ENCODE results near the gene STOML1.

The STOML1 gene

GRCh38 chr15:73987681-73988444 is 4.2 kb downstream of the STOML1 start:
- no peak overlapping the region for H3K9ac ChIP-seq (ENCODE audit: low read depth in 1 of 2, low read length in 2 of 2)
- H3K36me3 ChIP-seq (ENCODE audit: control insufficient read depth in 1 of 2, insufficient read depth in 2 of 2, low read length in 2 of 2), result peaks cover 0 to 4% of the 10 kb centered on the region in 2 donors
- peak overlapping the region; percentile 30 for H3K27ac ChIP-seq (ENCODE audit: low read depth, low read length)
- peaks cover 66 to 70% of the 10 kb centered on the region in 2 donors for H3K4me1 ChIP-seq (ENCODE audit: control insufficient read depth in 1 of 2, insufficient read depth in 2 of 2, low read length in 2 of 2)
- no peaks in the 10 kb centered on the region for H3K27me3 ChIP-seq (ENCODE audit: control insufficient read depth in 1 of 2, insufficient read depth in 2 of 2, low read length in 2 of 2)
- no peaks in the 10 kb centered on the region for H3K9me3 ChIP-seq (ENCODE audit: control insufficient read depth in 1 of 2, low read length in 2 of 2)
- H3K4me3 ChIP-seq (ENCODE audit: low read depth in 1 of 2, low read length in 2 of 2), result no peak overlapping the region

- peaks cover 66 to 69% of the 10 kb centered on the region in 2 donors for H3K4me1 ChIP-seq (ENCODE audit: control insufficient read depth in 1 of 2, insufficient read depth in 2 of 2, low read length in 2 of 2)
These were observed 4.8 kb downstream of the STOML1 start for GRCh38 chr15:73987250-73987649.

GRCh38 chr15:73986776-73987056 is 5.4 kb downstream of the STOML1 start:
- Histone ChIP-seq H3K9me3 (ENCODE audit: control insufficient read depth in 1 of 2, low read length in 2 of 2) (no peaks in the 10 kb centered on the region), H3K36me3 (ENCODE audit: control insufficient read depth in 1 of 2, insufficient read depth in 2 of 2, low read length in 2 of 2) (peaks cover 0 to 4% of the 10 kb centered on the region in 2 donors), H3K4me3 (ENCODE audit: low read depth in 1 of 2, low read length in 2 of 2) (no peak overlapping the region), H3K9ac (ENCODE audit: low read depth in 1 of 2, low read length in 2 of 2) (no peak overlapping the region), H3K27ac (ENCODE audit: low read depth, low read length) (no peak overlapping the region), H3K27me3 (ENCODE audit: control insufficient read depth in 1 of 2, insufficient read depth in 2 of 2, low read length in 2 of 2) (no peaks in the 10 kb centered on the region), H3K4me1 (ENCODE audit: control insufficient read depth in 1 of 2, insufficient read depth in 2 of 2, low read length in 2 of 2) (peaks cover 71 to 73% of the 10 kb centered on the region in 2 donors)

More at GRCh38 chr15:73987250-73987649, 4.8 kb downstream of the STOML1 start:
- H3K27ac ChIP-seq (ENCODE audit: low read depth, low read length), result no peak overlapping the region
- no peaks in the 10 kb centered on the region for H3K27me3 ChIP-seq (ENCODE audit: control insufficient read depth in 1 of 2, insufficient read depth in 2 of 2, low read length in 2 of 2)
- no peak overlapping the region for H3K4me3 ChIP-seq (ENCODE audit: low read depth in 1 of 2, low read length in 2 of 2)
- H3K9ac ChIP-seq (ENCODE audit: low read depth in 1 of 2, low read length in 2 of 2), result peak overlapping the region in 1 of 2 donors; percentile 1
- no peaks in the 10 kb centered on the region for H3K9me3 ChIP-seq (ENCODE audit: control insufficient read depth in 1 of 2, low read length in 2 of 2)
- H3K36me3 ChIP-seq (ENCODE audit: control insufficient read depth in 1 of 2, insufficient read depth in 2 of 2, low read length in 2 of 2), result peaks cover 0 to 4% of the 10 kb centered on the region in 2 donors

GRCh38 chr15:73986055-73986775 is 5.9 kb downstream of the STOML1 start:
- Histone ChIP-seq H3K36me3 (ENCODE audit: control insufficient read depth in 1 of 2, insufficient read depth in 2 of 2, low read length in 2 of 2) (peaks cover 0 to 4% of the 10 kb centered on the region in 2 donors), H3K9ac (ENCODE audit: low read depth in 1 of 2, low read length in 2 of 2) (no peak overlapping the region), H3K9me3 (ENCODE audit: control insufficient read depth in 1 of 2, low read length in 2 of 2) (no peaks in the 10 kb centered on the region), H3K4me3 (ENCODE audit: low read depth in 1 of 2, low read length in 2 of 2) (no peak overlapping the region), H3K27me3 (ENCODE audit: control insufficient read depth in 1 of 2, insufficient read depth in 2 of 2, low read length in 2 of 2) (no peaks in the 10 kb centered on the region), H3K27ac (ENCODE audit: low read depth, low read length) (no peak overlapping the region), H3K4me1 (ENCODE audit: control insufficient read depth in 1 of 2, insufficient read depth in 2 of 2, low read length in 2 of 2) (peaks cover 68 to 70% of the 10 kb centered on the region in 2 donors)

- Histone ChIP-seq H3K4me3 (ENCODE audit: low read depth in 1 of 2, low read length in 2 of 2) (no peak overlapping the region), H3K36me3 (ENCODE audit: control insufficient read depth in 1 of 2, insufficient read depth in 2 of 2, low read length in 2 of 2) (peaks cover 0 to 4% of the 10 kb centered on the region in 2 donors), H3K27ac (ENCODE audit: low read depth, low read length) (no peak overlapping the region), H3K4me1 (ENCODE audit: control insufficient read depth in 1 of 2, insufficient read depth in 2 of 2, low read length in 2 of 2) (peaks cover 58 to 61% of the 10 kb centered on the region in 2 donors), H3K27me3 (ENCODE audit: control insufficient read depth in 1 of 2, insufficient read depth in 2 of 2, low read length in 2 of 2) (no peaks in the 10 kb centered on the region), H3K9ac (ENCODE audit: low read depth in 1 of 2, low read length in 2 of 2) (no peak overlapping the region), H3K9me3 (ENCODE audit: control insufficient read depth in 1 of 2, low read length in 2 of 2) (no peaks in the 10 kb centered on the region)
These were observed 6.8 kb downstream of the STOML1 start for GRCh38 chr15:73985101-73985873.

GRCh38 chr15:73984208-73984979 is 7.7 kb downstream of the STOML1 start:
- Histone ChIP-seq H3K9ac (ENCODE audit: low read depth in 1 of 2, low read length in 2 of 2) (no peak overlapping the region), H3K36me3 (ENCODE audit: control insufficient read depth in 1 of 2, insufficient read depth in 2 of 2, low read length in 2 of 2) (peaks cover 0 to 4% of the 10 kb centered on the region in 2 donors), H3K4me3 (ENCODE audit: low read depth in 1 of 2, low read length in 2 of 2) (no peak overlapping the region), H3K9me3 (ENCODE audit: control insufficient read depth in 1 of 2, low read length in 2 of 2) (no peaks in the 10 kb centered on the region), H3K27me3 (ENCODE audit: control insufficient read depth in 1 of 2, insufficient read depth in 2 of 2, low read length in 2 of 2) (no peaks in the 10 kb centered on the region), H3K4me1 (ENCODE audit: control insufficient read depth in 1 of 2, insufficient read depth in 2 of 2, low read length in 2 of 2) (peaks cover 50 to 53% of the 10 kb centered on the region in 2 donors), H3K27ac (ENCODE audit: low read depth, low read length) (no peak overlapping the region)

GRCh38 chr15:73983773-73984172 is 8.3 kb downstream of the STOML1 start:
- no peaks in the 10 kb centered on the region for H3K27me3 ChIP-seq (ENCODE audit: control insufficient read depth in 1 of 2, insufficient read depth in 2 of 2, low read length in 2 of 2)
- no peak overlapping the region for H3K4me3 ChIP-seq (ENCODE audit: low read depth in 1 of 2, low read length in 2 of 2)
- H3K9ac ChIP-seq (ENCODE audit: low read depth in 1 of 2, low read length in 2 of 2), result no peak overlapping the region
- H3K36me3 ChIP-seq (ENCODE audit: control insufficient read depth in 1 of 2, insufficient read depth in 2 of 2, low read length in 2 of 2), result peaks cover 0 to 4% of the 10 kb centered on the region in 2 donors
- H3K9me3 ChIP-seq (ENCODE audit: control insufficient read depth in 1 of 2, low read length in 2 of 2), result no peaks in the 10 kb centered on the region
- peaks cover 44 to 47% of the 10 kb centered on the region in 2 donors for H3K4me1 ChIP-seq (ENCODE audit: control insufficient read depth in 1 of 2, insufficient read depth in 2 of 2, low read length in 2 of 2)
- no peak overlapping the region for H3K27ac ChIP-seq (ENCODE audit: low read depth, low read length)

- peaks cover 40 to 42% of the 10 kb centered on the region in 2 donors for H3K4me1 ChIP-seq (ENCODE audit: control insufficient read depth in 1 of 2, insufficient read depth in 2 of 2, low read length in 2 of 2)
- H3K27me3 ChIP-seq (ENCODE audit: control insufficient read depth in 1 of 2, insufficient read depth in 2 of 2, low read length in 2 of 2), result no peaks in the 10 kb centered on the region
- no peak overlapping the region for H3K9ac ChIP-seq (ENCODE audit: low read depth in 1 of 2, low read length in 2 of 2)
- H3K4me3 ChIP-seq (ENCODE audit: low read depth in 1 of 2, low read length in 2 of 2), result no peak overlapping the region
- H3K36me3 ChIP-seq (ENCODE audit: control insufficient read depth in 1 of 2, insufficient read depth in 2 of 2, low read length in 2 of 2), result peaks cover 0 to 4% of the 10 kb centered on the region in 2 donors
- H3K9me3 ChIP-seq (ENCODE audit: control insufficient read depth in 1 of 2, low read length in 2 of 2), result no peaks in the 10 kb centered on the region
- peak overlapping the region; percentile 35 for H3K27ac ChIP-seq (ENCODE audit: low read depth, low read length)
These were observed 8.8 kb downstream of the STOML1 start for GRCh38 chr15:73983211-73983727.

- Histone ChIP-seq H3K9ac (ENCODE audit: low read depth in 1 of 2, low read length in 2 of 2) (no peak overlapping the region), H3K4me1 (ENCODE audit: control insufficient read depth in 1 of 2, insufficient read depth in 2 of 2, low read length in 2 of 2) (peaks cover 33 to 36% of the 10 kb centered on the region in 2 donors)
These were observed 9.7 kb downstream of the STOML1 start for GRCh38 chr15:73982222-73982962.

More at GRCh38 chr15:73982222-73982962, 9.7 kb downstream of the STOML1 start:
- Histone ChIP-seq H3K36me3 (ENCODE audit: control insufficient read depth in 1 of 2, insufficient read depth in 2 of 2, low read length in 2 of 2) (peaks cover 0 to 4% of the 10 kb centered on the region in 2 donors), H3K9me3 (ENCODE audit: control insufficient read depth in 1 of 2, low read length in 2 of 2) (no peaks in the 10 kb centered on the region), H3K4me3 (ENCODE audit: low read depth in 1 of 2, low read length in 2 of 2) (no peak overlapping the region), H3K27me3 (ENCODE audit: control insufficient read depth in 1 of 2, insufficient read depth in 2 of 2, low read length in 2 of 2) (no peaks in the 10 kb centered on the region), H3K27ac (ENCODE audit: low read depth, low read length) (peak overlapping the region; percentile 46)
